GM18526 (cell line): ENCODE measurements around the gene ABCB9.

ENCODE experiments used
- POLR2A ChIP-seq: IDR thresholded peaks from 3 replicates; pipeline ENCODE4 v1.6.1; 2011; ENCODE audit not compliant: insufficient read length; ENCODE audit errors: extremely low read depth

The ABCB9 gene

GRCh38 chr12:122997343-122998250, 31.3 kb upstream of the ABCB9 start:
- TF ChIP-seq POLR2A, result no peak

GRCh38 chr12:122996621-122997342, 30.5 kb upstream of the ABCB9 start:
- TF ChIP-seq POLR2A, result no peak

GRCh38 chr12:122996188-122996601, 29.9 kb upstream of the ABCB9 start:
- no peak for TF ChIP-seq POLR2A

GRCh38 chr12:122995503-122996187, 29.4 kb upstream of the ABCB9 start:
- no peak for TF ChIP-seq POLR2A

GRCh38 chr12:122994781-122995502, 28.7 kb upstream of the ABCB9 start:
- TF ChIP-seq POLR2A, result no peak

- TF ChIP-seq POLR2A, result no peak
Observed at GRCh38 chr12:122994140-122994675, 27.9 kb upstream of the ABCB9 start.

- TF ChIP-seq POLR2A, result no peak
Observed at GRCh38 chr12:122992386-122992785, 26.1 kb upstream of the ABCB9 start.

GRCh38 chr12:122991623-122992275, 25.5 kb upstream of the ABCB9 start:
- no peak for TF ChIP-seq POLR2A

GRCh38 chr12:122990961-122991622, 24.8 kb upstream of the ABCB9 start:
- no peak for TF ChIP-seq POLR2A

- TF ChIP-seq POLR2A, result no peak
Observed at GRCh38 chr12:122990561-122990960, 24.3 kb upstream of the ABCB9 start.

GRCh38 chr12:122989874-122990419, 23.7 kb upstream of the ABCB9 start:
- no peak for TF ChIP-seq POLR2A

GRCh38 chr12:122989225-122989839, 23.1 kb upstream of the ABCB9 start:
- TF ChIP-seq POLR2A, result no peak

- TF ChIP-seq POLR2A, result no peak
Observed at GRCh38 chr12:122988612-122989212, 22.4 kb upstream of the ABCB9 start.
